ENCODE measurements around the gene SHROOM2. TPM values are rescaled to one million over a fixed set of nuclear protein-coding genes. Genes with fewer than 3 reads are reported as not detected.

SHROOM2 gene
- polyA plus RNA-seq, 1 donor (not counting 4 experiments of a cell fraction or from before 2014, with no cell fraction given), result 3.3 TPM

DNA sequence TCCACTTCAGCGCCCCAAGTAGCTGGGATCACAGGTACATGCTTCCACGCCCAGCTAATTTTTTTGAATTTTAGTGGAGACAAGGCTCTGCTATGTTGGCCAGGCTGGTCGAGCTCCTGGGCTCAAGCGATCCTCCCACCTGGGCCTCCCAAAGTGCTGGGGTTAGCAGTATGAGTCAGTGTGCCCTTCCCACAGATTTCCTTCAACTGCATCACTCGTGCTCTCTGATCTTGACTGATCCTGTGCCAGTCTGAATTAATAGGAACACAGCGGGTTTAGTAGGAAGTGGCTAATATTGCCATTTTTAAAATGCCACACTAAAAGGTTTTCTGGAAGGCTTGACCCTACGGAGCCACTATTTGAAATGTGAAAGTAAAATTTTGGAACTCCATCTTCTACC lies 4.3 kb upstream of the SHROOM2 start:
- Histone ChIP-seq H3K9ac (ENCODE audit: control insufficient read depth, extremely low read depth, insufficient read depth, low read length) (no peak overlapping the region), H3K79me2 (ENCODE audit: control insufficient read depth, insufficient read depth, low read length) (no peaks in the 10 kb centered on the region), H3K4me1 (ENCODE audit: control insufficient read depth, extremely low read depth, insufficient read depth, low read length) (peaks cover 3% of the 10 kb centered on the region), H3K4me2 (ENCODE audit: control insufficient read depth, extremely low read depth, insufficient read depth, low read depth, low read length) (no peak overlapping the region), H3K9me3 (ENCODE audit: control insufficient read depth, low read depth, low read length) (no peaks in the 10 kb centered on the region), H3K4me3 (ENCODE audit: control insufficient read depth in 2 of 3, extremely low read depth in 1 of 3, insufficient read depth in 2 of 3, low read depth in 1 of 3, low read length in 3 of 3) (no peak overlapping the region), H3K27me3 (ENCODE audit: control insufficient read depth, extremely low read depth, insufficient read depth, low read length) (no peaks in the 10 kb centered on the region), H2AFZ (ENCODE audit: control insufficient read depth, low read length) (no peak overlapping the region), H3K9me1 (ENCODE audit: control insufficient read depth, extremely low read depth, insufficient read depth, low read length) (no peaks in the 10 kb centered on the region), H3K36me3 (ENCODE audit: control insufficient read depth in 2 of 2, extremely low read depth in 1 of 2, insufficient read depth in 2 of 2, low read length in 2 of 2) (no peaks in the 10 kb centered on the region), H3K27ac (ENCODE audit: control insufficient read depth, insufficient read depth, low read length) (no peak overlapping the region), H4K20me1 (ENCODE audit: control insufficient read depth, extremely low read depth, insufficient read depth, low read length) (no peaks in the 10 kb centered on the region)
- FAIRE-seq (no peak), DNase-seq (ENCODE audit: low read depth, low spot score) (no peak)
- dilution Hi-C loops (cut with MboI; ENCODE audit: extremely low pct_ligation_motif_present, low sequenced_read_pairs), result no loop called here
- no peak for TF ChIP-seq CTCF (optimal IDR thresholded peaks at IDR 0.05 in 1 of 3, IDR thresholded peaks at IDR 0.05 in 1 of 3, conservative IDR thresholded peaks at IDR 0.05 in 1 of 3; ENCODE audit: extremely low read depth in 1 of 3, insufficient read depth in 2 of 3, low read length in 3 of 3)
- no peak for TF ChIP-seq EZH2 (IDR thresholded peaks at IDR 0.05; ENCODE audit: low read length)

DNA sequence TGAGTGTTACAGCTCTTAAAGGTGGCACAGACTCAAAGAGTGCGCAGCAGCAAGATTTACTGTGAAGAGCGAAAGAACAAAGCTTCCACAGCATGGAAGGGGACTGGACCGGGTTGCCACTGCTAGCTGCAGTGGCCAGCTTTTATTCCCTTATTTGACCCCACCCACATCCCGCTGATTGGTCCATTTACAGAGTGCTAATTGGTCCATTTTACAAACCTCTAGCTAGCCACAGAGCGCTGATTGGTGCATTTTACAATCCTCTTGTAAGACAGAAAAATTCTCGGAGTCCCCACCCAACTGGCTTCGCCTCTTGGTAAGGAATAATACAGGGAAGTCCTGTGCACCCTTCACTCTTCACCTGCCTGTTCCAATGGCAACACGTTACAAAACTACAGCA lies 1.9 kb upstream of the SHROOM2 start:
- Histone ChIP-seq H3K36me3 (ENCODE audit: control insufficient read depth in 2 of 2, extremely low read depth in 1 of 2, insufficient read depth in 2 of 2, low read length in 2 of 2) (no peaks in the 10 kb centered on the region), H3K4me2 (ENCODE audit: control insufficient read depth, extremely low read depth, insufficient read depth, low read depth, low read length) (no peak overlapping the region), H4K20me1 (ENCODE audit: control insufficient read depth, extremely low read depth, insufficient read depth, low read length) (no peaks in the 10 kb centered on the region), H3K27ac (ENCODE audit: control insufficient read depth, insufficient read depth, low read length) (no peak overlapping the region), H3K9me1 (ENCODE audit: control insufficient read depth, extremely low read depth, insufficient read depth, low read length) (no peaks in the 10 kb centered on the region), H3K9me3 (ENCODE audit: control insufficient read depth, low read depth, low read length) (no peaks in the 10 kb centered on the region), H3K4me3 (ENCODE audit: control insufficient read depth in 2 of 3, extremely low read depth in 1 of 3, insufficient read depth in 2 of 3, low read depth in 1 of 3, low read length in 3 of 3) (no peak overlapping the region), H2AFZ (ENCODE audit: control insufficient read depth, low read length) (no peak overlapping the region), H3K27me3 (ENCODE audit: control insufficient read depth, extremely low read depth, insufficient read depth, low read length) (no peaks in the 10 kb centered on the region), H3K4me1 (ENCODE audit: control insufficient read depth, extremely low read depth, insufficient read depth, low read length) (peaks cover 8% of the 10 kb centered on the region), H3K79me2 (ENCODE audit: control insufficient read depth, insufficient read depth, low read length) (no peaks in the 10 kb centered on the region), H3K9ac (ENCODE audit: control insufficient read depth, extremely low read depth, insufficient read depth, low read length) (no peak overlapping the region)
- FAIRE-seq (no peak), DNase-seq (ENCODE audit: low read depth, low spot score) (no peak)
- dilution Hi-C loops (cut with MboI; ENCODE audit: extremely low pct_ligation_motif_present, low sequenced_read_pairs), result no loop called here
- TF ChIP-seq EZH2 (IDR thresholded peaks at IDR 0.05; ENCODE audit: low read length) (no peak), CTCF (optimal IDR thresholded peaks at IDR 0.05 in 1 of 3, IDR thresholded peaks at IDR 0.05 in 1 of 3, conservative IDR thresholded peaks at IDR 0.05 in 1 of 3; ENCODE audit: extremely low read depth in 1 of 3, insufficient read depth in 2 of 3, low read length in 3 of 3) (no peak)

Measured in keratinocyte (primary cell).